OCI-LY7 (cell line): ENCODE data around the gene DMXL1. TPM values are rescaled to one million over a fixed set of nuclear protein-coding genes. Genes with fewer than 3 reads are reported as not detected.
A peak's percentile ranks its signal among the peaks of the same experiment; 100 is the strongest.

Experiments
- BruUV-seq: library from RNA; stranded (reverse); fragments of 400-500 nt; replicated peaks from 2 replicates; lab custom pipeline; 2021; lab: Mats Ljungman, UMichigan
- CTCF ChIA-PET: fragments of 300-600 bp; sonication (Branson Sonifier 250); formaldehyde crosslinking; loops from one replicate; lab custom pipeline; 2022; ENCODE audit warnings: antibody characterized with exemption; ENCODE audit not compliant: unreplicated experiment; lab: Charles Lee
- POLR2A ChIA-PET: fragments of 300-600 bp; sonication (Branson Sonifier 250); formaldehyde crosslinking; loops from one replicate; lab custom pipeline; 2022; ENCODE audit warnings: antibody characterized with exemption; lab: Charles Lee
- DNase-seq: peaks from one replicate; pipeline ENCODE4 v3.0.0-alpha.2; 2015; ENCODE audit warnings: low spot score
- H2AFZ ChIP-seq: fragments of 200-600 bp; sonication (generic), shearing (Covaris generic); 2 replicates; pipeline ENCODE4 v1.6.1; 2014; ENCODE audit warnings: mild to moderate bottlenecking, antibody characterized with exemption, low read length, moderate library complexity
- H3K27ac ChIP-seq: fragments of 200-600 bp; sonication (generic); 2 replicates; pipeline ENCODE4 v1.5.1; 2014; ENCODE audit warnings: mixed run types, low read depth, mild to moderate bottlenecking, moderate library complexity, low read length, inconsistent platforms; ENCODE audit not compliant: poor library complexity, severe bottlenecking
- H3K36me3 ChIP-seq: fragments of 200-600 bp; sonication (generic); 2 replicates; pipeline ENCODE4 v1.6.1; 2014; ENCODE audit warnings: mild to moderate bottlenecking, antibody characterized with exemption, low read length, moderate library complexity, mixed read lengths; ENCODE audit not compliant: insufficient read depth
- H3K4me1 ChIP-seq: fragments of 200-600 bp; sonication (generic); 2 replicates; pipeline ENCODE4 v1.5.1; 2014; ENCODE audit warnings: mild to moderate bottlenecking, low read length; ENCODE audit not compliant: insufficient read depth, poor library complexity, severe bottlenecking
- H3K4me2 ChIP-seq: fragments of 200-600 bp; sonication (generic); 2 replicates; pipeline ENCODE4 v1.6.1; 2014; ENCODE audit warnings: mild to moderate bottlenecking, low read length
- H3K4me3 ChIP-seq: fragments of 200-600 bp; sonication (generic); 2 replicates; pipeline ENCODE4 v1.5.1; 2014; ENCODE audit warnings: mild to moderate bottlenecking, low read depth, low read length; ENCODE audit not compliant: poor library complexity, severe bottlenecking
- H3K79me2 ChIP-seq: fragments of 200-600 bp; sonication (generic); 2 replicates; pipeline ENCODE4 v1.6.1; 2016; ENCODE audit warnings: low read depth, mild to moderate bottlenecking, low read length, moderate library complexity, mixed read lengths; ENCODE audit not compliant: insufficient read depth
- H3K9me2 ChIP-seq: fragments of 200-600 bp; sonication (generic); 2 replicates; pipeline ENCODE4 v1.6.1; 2016; ENCODE audit warnings: mild to moderate bottlenecking, low read length, mixed read lengths; ENCODE audit not compliant: insufficient read depth
- H3K9me3 ChIP-seq: fragments of 200-600 bp; sonication (generic); 2 replicates; pipeline ENCODE4 v1.6.1; 2014; ENCODE audit warnings: mild to moderate bottlenecking, mixed run types, low read length, mixed read lengths
- H4K20me1 ChIP-seq: fragments of 200-600 bp; sonication (generic); 2 replicates; pipeline ENCODE4 v1.6.1; 2014; ENCODE audit warnings: mild to moderate bottlenecking, antibody characterized with exemption, low read length, moderate library complexity, mixed read lengths; ENCODE audit not compliant: insufficient read depth
- CTCF ChIP-seq: fragments of 200-600 bp; sonication (generic); conservative IDR thresholded peaks from 2 replicates; pipeline ENCODE4 v1.5.1; 2014; ENCODE audit warnings: mild to moderate bottlenecking, antibody characterized with exemption, low read length, moderate library complexity, mixed read lengths
- EZH2phosphoT487 ChIP-seq: fragments of 200-600 bp; sonication (generic); IDR thresholded peaks from 2 replicates; pipeline ENCODE4 v1.6.1; 2018; ENCODE audit warnings: low read depth, borderline replicate concordance, mild to moderate bottlenecking, mixed run types, antibody characterized with exemption, low read length, moderate library complexity, mixed read lengths
- intact Hi-C: fragments of 100-400 bp; cut with micrococcal nuclease; formaldehyde crosslinking; loops from one replicate; pipeline ENCODE4 v1.10.0; 2022; ENCODE audit not compliant: unreplicated experiment
- total RNA-seq, 2 experiments: library from RNA; depleted of rRNA in 1 of 2; stranded (reverse); fragments of >200 nt in 1 of 2; shearing (Covaris generic) in 1 of 2; gene quantifications; 2 replicates each; pipeline ENCODE4 v1.2.3, GENCODE V29; 2014 to 2022

Gene DMXL1
- total RNA-seq, 2 experiments from 2014 or later: 76.6 to 79.4 TPM

- no peaks in the 10 kb centered on the region for H3K9me2 ChIP-seq
- no peak overlapping the region for H3K4me3 ChIP-seq
- no peak overlapping the region for H2AFZ ChIP-seq
- H3K4me1 ChIP-seq: peaks cover 55% of the 10 kb centered on the region
- DNase-seq: no peak
- H3K36me3 ChIP-seq: no peaks in the 10 kb centered on the region
- ChIA-PET POLR2A (interaction anchor here (0.6 to 1.8 kb wide), 5 partner anchors 19 to 435 kb away, joined by 3 to 4 read pairs (median 3); no protein-coding TSS in a partner anchor), CTCF (interaction anchor here (0.6 kb wide), 1 partner anchor 146 kb away, joined by 3 read pairs; no protein-coding TSS in a partner anchor)
- TF ChIP-seq CTCF (no peak), EZH2phosphoT487 (no peak)
- no peak overlapping the region for H3K4me2 ChIP-seq
- no peak overlapping the region for H3K27ac ChIP-seq
- no TSS peak for BruUV-seq
- H3K9me3 ChIP-seq: no peaks in the 10 kb centered on the region
- H3K79me2 ChIP-seq: peaks cover 97% of the 10 kb centered on the region
- intact Hi-C loops: no loop called here
- peaks cover 6% of the 10 kb centered on the region; the same call in 1 of the 2 replicates for H4K20me1 ChIP-seq
Observed at GRCh38 chr5:119077444-119077843, 6.6 kb downstream of the DMXL1 start.

GRCh38 chr5:119078071-119078846 is 7.4 kb downstream of the DMXL1 start:
- no peak for DNase-seq
- Histone ChIP-seq H4K20me1 (peaks cover 6% of the 10 kb centered on the region; the same call in 1 of the 2 replicates), H3K27ac (no peak overlapping the region), H3K4me2 (no peak overlapping the region), H3K36me3 (no peaks in the 10 kb centered on the region), H3K9me2 (no peaks in the 10 kb centered on the region), H3K79me2 (peaks cover 97% of the 10 kb centered on the region), H3K4me3 (no peak overlapping the region), H3K4me1 (peaks cover 55% of the 10 kb centered on the region), H2AFZ (no peak overlapping the region), H3K9me3 (no peaks in the 10 kb centered on the region)
- intact Hi-C loops: no loop called here
- no TSS peak for BruUV-seq
- ChIA-PET POLR2A (interaction anchor here (0.7 to 1.8 kb wide), 3 partner anchors 18 to 91 kb away, joined by 3 to 4 read pairs (median 3); no protein-coding TSS in a partner anchor), CTCF (no interaction called here)
- TF ChIP-seq CTCF (no peak), EZH2phosphoT487 (no peak)

GRCh38 chr5:119078861-119079260 is 8.0 kb downstream of the DMXL1 start:
- Histone ChIP-seq H4K20me1 (peaks cover 6% of the 10 kb centered on the region; the same call in 1 of the 2 replicates), H3K4me1 (peaks cover 61% of the 10 kb centered on the region), H2AFZ (no peak overlapping the region), H3K79me2 (peaks cover 97% of the 10 kb centered on the region), H3K36me3 (no peaks in the 10 kb centered on the region), H3K9me2 (no peaks in the 10 kb centered on the region), H3K4me3 (no peak overlapping the region), H3K4me2 (0 out of 2 replicates have a peak overlapping the region, but pooled peaks have one; percentile 4), H3K9me3 (no peaks in the 10 kb centered on the region), H3K27ac (no peak overlapping the region)
- BruUV-seq: no TSS peak
- no peak for TF ChIP-seq EZH2phosphoT487
- TF ChIP-seq CTCF: no peak
- POLR2A ChIA-PET: interaction anchor here (0.7 to 2.6 kb wide), 3 partner anchors 9 to 193 kb away, joined by 3 to 13 read pairs (median 4); partner anchors contain the start of gene DMXL1
- CTCF ChIA-PET: no interaction called here
- DNase-seq: no peak
- intact Hi-C loops: no loop called here
